HEK293 (cell line): Measurements from ENCODE around the gene ANTXR1.

Source experiments
- CTCF ChIA-PET: fragments of 350-600 bp; formaldehyde crosslinking; extraction: SDS; loops from one replicate; lab custom pipeline; 2021; ENCODE audit warnings: antibody characterized with exemption; lab: Yijun Ruan, JAX
- POLR2A ChIA-PET: fragments of 300-600 bp; formaldehyde crosslinking; extraction: SDS; loops from one replicate; lab custom pipeline; 2020; ENCODE audit warnings: antibody characterized with exemption, inconsistent platforms; lab: Yijun Ruan, JAX
- H3K27ac ChIP-seq: fragments of 200-500 bp; sonication (Bioruptor generic); 2 replicates; pipeline ENCODE4 v1.5.1; 2014; ENCODE audit warnings: low read depth, low read length, control low read depth, inconsistent platforms; ENCODE audit errors: extremely low read depth
- H3K36me3 ChIP-seq, 2 experiments: fragments of 200-500 bp in 1 of 2; sonication (Bioruptor generic) in 1 of 2; 1 replicate in 1 of 2; 2 replicates in 1 of 2; pipeline ENCODE4 v1.5.1; 2014 to 2017; ENCODE audit warnings: inconsistent platforms in 2 of 2, low read length in 2 of 2; ENCODE audit not compliant: control insufficient read depth in 2 of 2, insufficient read depth in 1 of 2
- H3K4me1 ChIP-seq: fragments of 200-500 bp; sonication (Bioruptor generic); 2 replicates; pipeline ENCODE4 v1.5.1; 2014; ENCODE audit warnings: mild to moderate bottlenecking, low read length, inconsistent platforms; ENCODE audit not compliant: control insufficient read depth, insufficient read depth
- H3K4me3 ChIP-seq: 2 replicates; pipeline ENCODE4 v1.5.1; 2011; ENCODE audit warnings: low read depth, mild to moderate bottlenecking, control low read depth, low read length, moderate library complexity
- H3K9me3 ChIP-seq: fragments of 200-500 bp; sonication (Bioruptor generic); 2 replicates; pipeline ENCODE4 v1.5.1; 2014; ENCODE audit warnings: low read depth, low read length, inconsistent platforms; ENCODE audit not compliant: control insufficient read depth, insufficient read depth
- BCL11A ChIP-seq: fragments of 450-650 bp; formaldehyde crosslinking; IDR thresholded peaks from 2 replicates; pipeline ENCODE4 v1.5.1; 2016; ENCODE audit warnings: low read depth, missing biosample characterization, missing genetic modification characterization
- GLI2 ChIP-seq: fragments of 450-650 bp; formaldehyde crosslinking; IDR thresholded peaks from 2 replicates; pipeline ENCODE4; 2017; ENCODE audit warnings: missing biosample characterization, missing genetic modification characterization, low read depth, borderline replicate concordance
- INSM2 ChIP-seq: fragments of 450-650 bp; formaldehyde crosslinking; IDR thresholded peaks from 2 replicates; pipeline ENCODE4 v1.5.1; 2016; ENCODE audit warnings: missing biosample characterization, missing genetic modification characterization
- KLF7 ChIP-seq: fragments of 450-650 bp; formaldehyde crosslinking; IDR thresholded peaks from 2 replicates; pipeline ENCODE4 v1.5.1; 2016; ENCODE audit warnings: missing biosample characterization, missing genetic modification characterization, borderline replicate concordance
- RBAK ChIP-seq: fragments of 450-650 bp; formaldehyde crosslinking; IDR thresholded peaks from 2 replicates; pipeline ENCODE4 v1.5.1; 2016; ENCODE audit warnings: missing biosample characterization, missing genetic modification characterization
- TSHZ1 ChIP-seq: fragments of 450-650 bp; formaldehyde crosslinking; IDR thresholded peaks from 2 replicates; pipeline ENCODE4 v1.5.1; 2016; ENCODE audit warnings: missing biosample characterization, missing genetic modification characterization, borderline replicate concordance
- ZFP69B ChIP-seq: fragments of 450-650 bp; formaldehyde crosslinking; IDR thresholded peaks from 2 replicates; pipeline ENCODE4 v1.5.1; 2016; ENCODE audit warnings: missing biosample characterization, missing genetic modification characterization
- ZNF146 ChIP-seq: fragments of 450-650 bp; formaldehyde crosslinking; IDR thresholded peaks from 2 replicates; pipeline ENCODE4 v1.5.1; 2016; ENCODE audit warnings: missing biosample characterization, missing genetic modification characterization
- ZNF19 ChIP-seq: fragments of 450-650 bp; formaldehyde crosslinking; IDR thresholded peaks from 2 replicates; pipeline ENCODE4; 2016; ENCODE audit warnings: missing biosample characterization, missing genetic modification characterization, low read depth
- ZNF24 ChIP-seq: fragments of 450-650 bp; formaldehyde crosslinking; IDR thresholded peaks from 2 replicates; pipeline ENCODE4 v1.5.1; 2016; ENCODE audit warnings: missing biosample characterization, missing genetic modification characterization
- ZNF280C ChIP-seq: fragments of 450-650 bp; formaldehyde crosslinking; IDR thresholded peaks from 2 replicates; pipeline ENCODE4 v1.5.1; 2016; ENCODE audit warnings: missing biosample characterization, missing genetic modification characterization
- ZNF530 ChIP-seq: fragments of 450-650 bp; formaldehyde crosslinking; IDR thresholded peaks from 2 replicates; pipeline ENCODE4 v1.5.1; 2016; ENCODE audit warnings: low read depth, missing biosample characterization, missing genetic modification characterization
- ZNF585B ChIP-seq: fragments of 450-650 bp; formaldehyde crosslinking; IDR thresholded peaks from 2 replicates; pipeline ENCODE4 v1.5.1; 2016; ENCODE audit warnings: missing biosample characterization, missing genetic modification characterization
- ZNF621 ChIP-seq: fragments of 450-650 bp; formaldehyde crosslinking; IDR thresholded peaks from 2 replicates; pipeline ENCODE4 v1.5.1; 2017; ENCODE audit warnings: missing biosample characterization, missing genetic modification characterization
- ZNF654 ChIP-seq: fragments of 450-650 bp; formaldehyde crosslinking; IDR thresholded peaks from 2 replicates; pipeline ENCODE4 v1.5.1; 2016; ENCODE audit warnings: low read depth, missing biosample characterization, missing genetic modification characterization
- ZNF707 ChIP-seq: fragments of 450-650 bp; formaldehyde crosslinking; IDR thresholded peaks from 2 replicates; pipeline ENCODE4 v1.5.1; 2016; ENCODE audit warnings: missing biosample characterization, missing genetic modification characterization
- ZNF792 ChIP-seq: fragments of 450-650 bp; formaldehyde crosslinking; IDR thresholded peaks from 2 replicates; pipeline ENCODE4 v1.5.1; 2016; ENCODE audit warnings: missing biosample characterization, missing genetic modification characterization
- ZNF843 ChIP-seq: fragments of 450-650 bp; formaldehyde crosslinking; IDR thresholded peaks from 2 replicates; pipeline ENCODE4 v1.5.1; 2016; ENCODE audit warnings: missing biosample characterization, missing genetic modification characterization
- TF ChIP-seq, protein P1 (sequence below): fragments of 450-650 bp; IDR thresholded peaks from 2 replicates; pipeline ENCODE4 v1.5.1; 2018; ENCODE audit warnings: missing biosample characterization, missing genetic modification characterization
- TF ChIP-seq, protein P2 (sequence below): fragments of 450-650 bp; formaldehyde crosslinking; IDR thresholded peaks from 2 replicates; pipeline ENCODE4 v1.5.1; 2016; ENCODE audit warnings: missing biosample characterization, missing genetic modification characterization

ANTXR1 gene

DNA sequence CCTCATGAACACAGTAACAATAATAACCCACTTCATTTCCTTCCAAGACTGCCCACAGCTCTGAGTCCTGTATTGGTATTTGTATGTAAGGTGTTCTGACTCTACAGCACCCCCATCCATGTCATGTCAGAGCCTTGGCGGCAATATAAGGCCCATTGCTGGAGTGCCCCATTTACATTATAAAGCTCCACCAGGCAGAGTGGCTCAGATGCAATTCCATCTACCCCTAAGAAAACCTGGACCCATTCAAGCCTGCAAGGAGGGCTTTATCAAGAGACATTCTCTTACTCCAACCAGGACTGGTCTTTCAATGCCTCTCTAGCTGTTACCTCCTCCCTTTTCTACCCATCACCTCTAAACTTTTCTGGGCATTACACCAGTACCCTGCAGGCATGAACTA lies 101.6 kb downstream of the ANTXR1 start:
- POLR2A ChIA-PET: no interaction called here
- Histone ChIP-seq H3K9me3 (no peaks in the 10 kb centered on the region), H3K4me3 (no peak overlapping the region), H3K36me3 (no peaks in the 10 kb centered on the region), H3K4me1 (no peaks in the 10 kb centered on the region), H3K27ac (no peak overlapping the region)
- CTCF ChIA-PET: interaction anchor here (0.7 to 1.1 kb wide), 2 partner anchors 171 to 261 kb away, joined by 4 read pairs; no protein-coding TSS in a partner anchor
- TF ChIP-seq RBAK (tag by site-specific recombination): no peak
- TF ChIP-seq ZNF707 (tag by site-specific recombination): no peak

DNA sequence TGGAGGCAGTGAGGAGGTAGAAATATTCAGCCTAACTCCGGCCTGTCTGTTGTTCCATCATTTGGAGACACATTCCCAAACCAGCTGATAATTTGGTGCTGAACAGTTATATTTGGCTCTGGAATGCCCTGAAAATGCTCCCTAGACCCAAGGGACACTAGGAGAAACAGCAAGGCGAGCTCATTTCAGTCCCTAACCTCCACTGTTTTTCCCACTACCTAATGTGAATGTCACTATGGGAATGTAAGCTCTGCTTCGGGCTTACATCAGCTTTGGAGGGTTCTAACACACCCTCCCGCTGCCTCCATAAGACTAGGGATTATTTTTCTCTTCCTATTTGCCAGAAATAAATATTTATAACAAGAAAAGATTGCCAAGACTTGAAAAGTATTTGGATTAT lies 103.5 kb downstream of the ANTXR1 start:
- no peak for TF ChIP-seq INSM2
- no peak for TF ChIP-seq ZNF792 (tag by site-specific recombination)
- TF ChIP-seq ZNF280C: no peak
- no peak for TF ChIP-seq ZNF24 (tag by site-specific recombination)
- TF ChIP-seq, protein P1, sequence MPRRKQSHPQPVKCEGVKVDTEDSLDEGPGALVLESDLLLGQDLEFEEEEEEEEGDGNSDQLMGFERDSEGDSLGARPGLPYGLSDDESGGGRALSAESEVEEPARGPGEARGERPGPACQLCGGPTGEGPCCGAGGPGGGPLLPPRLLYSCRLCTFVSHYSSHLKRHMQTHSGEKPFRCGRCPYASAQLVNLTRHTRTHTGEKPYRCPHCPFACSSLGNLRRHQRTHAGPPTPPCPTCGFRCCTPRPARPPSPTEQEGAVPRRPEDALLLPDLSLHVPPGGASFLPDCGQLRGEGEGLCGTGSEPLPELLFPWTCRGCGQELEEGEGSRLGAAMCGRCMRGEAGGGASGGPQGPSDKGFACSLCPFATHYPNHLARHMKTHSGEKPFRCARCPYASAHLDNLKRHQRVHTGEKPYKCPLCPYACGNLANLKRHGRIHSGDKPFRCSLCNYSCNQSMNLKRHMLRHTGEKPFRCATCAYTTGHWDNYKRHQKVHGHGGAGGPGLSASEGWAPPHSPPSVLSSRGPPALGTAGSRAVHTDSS (tag by site-specific recombination): no peak
- TF ChIP-seq GLI2 (tag by site-specific recombination): no peak
- no peak for TF ChIP-seq TSHZ1 (tag by site-specific recombination)
- TF ChIP-seq ZNF530: no peak
- TF ChIP-seq ZNF146: no peak
- Histone ChIP-seq H3K9me3 (no peaks in the 10 kb centered on the region), H3K36me3 (no peaks in the 10 kb centered on the region; a peak in 1 of 3 replicates), H3K27ac (no peak overlapping the region), H3K4me1 (no peaks in the 10 kb centered on the region), H3K4me3 (no peak overlapping the region)
- POLR2A ChIA-PET: no interaction called here
- CTCF ChIA-PET: no interaction called here

GRCh38 chr2:69118609-69119008 lies 105.6 kb downstream of the ANTXR1 start:
- no peak overlapping the region for H3K27ac ChIP-seq
- CTCF ChIA-PET: no interaction called here
- no peaks in the 10 kb centered on the region; a peak in 1 of 3 replicates for H3K36me3 ChIP-seq
- no peak overlapping the region for H3K4me3 ChIP-seq
- H3K9me3 ChIP-seq: no peaks in the 10 kb centered on the region
- POLR2A ChIA-PET: no interaction called here
- H3K4me1 ChIP-seq: no peaks in the 10 kb centered on the region
- TF ChIP-seq, protein P2, sequence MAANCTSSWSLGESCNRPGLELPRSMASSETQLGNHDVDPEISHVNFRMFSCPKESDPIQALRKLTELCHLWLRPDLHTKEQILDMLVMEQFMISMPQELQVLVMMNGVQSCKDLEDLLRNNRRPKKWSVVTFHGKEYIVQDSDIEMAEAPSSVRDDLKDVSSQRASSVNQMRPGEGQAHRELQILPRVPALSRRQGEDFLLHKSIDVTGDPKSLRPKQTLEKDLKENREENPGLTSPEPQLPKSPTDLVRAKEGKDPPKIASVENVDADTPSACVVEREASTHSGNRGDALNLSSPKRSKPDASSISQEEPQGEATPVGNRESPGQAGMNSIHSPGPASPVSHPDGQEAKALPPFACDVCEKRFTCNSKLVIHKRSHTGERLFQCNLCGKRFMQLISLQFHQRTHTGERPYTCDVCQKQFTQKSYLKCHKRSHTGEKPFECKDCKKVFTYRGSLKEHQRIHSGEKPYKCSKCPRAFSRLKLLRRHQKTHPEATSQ (tag by site-specific recombination): no peak
- TF ChIP-seq ZNF792 (tag by site-specific recombination) (no peak), ZFP69B (tag by site-specific recombination) (no peak), ZNF19 (tag by site-specific recombination) (no peak), BCL11A (tag by site-specific recombination) (no peak), ZNF585B (tag by site-specific recombination) (no peak), KLF7 (tag by site-specific recombination) (no peak), ZNF654 (tag by site-specific recombination) (no peak), ZNF621 (tag by site-specific recombination) (no peak), ZNF843 (no peak)
- TF ChIP-seq, all 188 proteins: peak for 0
